A549 (cell line): ENCODE data around the gene MAP3K10.

Source experiments
- MYC ChIP-seq: IDR thresholded peaks from 2 replicates; pipeline ENCODE4 v1.6.1; 2012; ENCODE audit warnings: mild to moderate bottlenecking, inconsistent platforms, low read length, improper control_type of control experiment, borderline replicate concordance
- POLR2AphosphoS2 ChIP-seq: conservative IDR thresholded peaks from 2 replicates; pipeline ENCODE4 v1.6.1; 2012; ENCODE audit warnings: low read length, improper control_type of control experiment, inconsistent platforms
- RCOR1 ChIP-seq: fragments of 150-350 bp; IDR thresholded peaks from 2 replicates; pipeline ENCODE4 v1.6.1; 2014; ENCODE audit warnings: antibody characterized with exemption, low read length, low read depth
- SREBF2 ChIP-seq: fragments of 450-650 bp; IDR thresholded peaks from 2 replicates; pipeline ENCODE4 v1.6.1; 2014; ENCODE audit warnings: mild to moderate bottlenecking, moderate library complexity
- TF ChIP-seq, protein P1 (sequence below): fragments of >200 bp; sonication (Bioruptor Twin); formaldehyde crosslinking; IDR thresholded peaks from 3 replicates; pipeline ENCODE4 v1.5.1; 2016

- no peak for TF ChIP-seq POLR2AphosphoS2
- no peak for TF ChIP-seq MYC
- no peak for TF ChIP-seq SREBF2
- TF ChIP-seq, protein P1, sequence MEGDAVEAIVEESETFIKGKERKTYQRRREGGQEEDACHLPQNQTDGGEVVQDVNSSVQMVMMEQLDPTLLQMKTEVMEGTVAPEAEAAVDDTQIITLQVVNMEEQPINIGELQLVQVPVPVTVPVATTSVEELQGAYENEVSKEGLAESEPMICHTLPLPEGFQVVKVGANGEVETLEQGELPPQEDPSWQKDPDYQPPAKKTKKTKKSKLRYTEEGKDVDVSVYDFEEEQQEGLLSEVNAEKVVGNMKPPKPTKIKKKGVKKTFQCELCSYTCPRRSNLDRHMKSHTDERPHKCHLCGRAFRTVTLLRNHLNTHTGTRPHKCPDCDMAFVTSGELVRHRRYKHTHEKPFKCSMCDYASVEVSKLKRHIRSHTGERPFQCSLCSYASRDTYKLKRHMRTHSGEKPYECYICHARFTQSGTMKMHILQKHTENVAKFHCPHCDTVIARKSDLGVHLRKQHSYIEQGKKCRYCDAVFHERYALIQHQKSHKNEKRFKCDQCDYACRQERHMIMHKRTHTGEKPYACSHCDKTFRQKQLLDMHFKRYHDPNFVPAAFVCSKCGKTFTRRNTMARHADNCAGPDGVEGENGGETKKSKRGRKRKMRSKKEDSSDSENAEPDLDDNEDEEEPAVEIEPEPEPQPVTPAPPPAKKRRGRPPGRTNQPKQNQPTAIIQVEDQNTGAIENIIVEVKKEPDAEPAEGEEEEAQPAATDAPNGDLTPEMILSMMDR = no peak
- no peak for TF ChIP-seq RCOR1
Measured at GRCh38 chr19:40177286-40178070, 13.7 kb upstream of the MAP3K10 start.
